Measurements from ENCODE around the gene SDK1.
"Not testable (repeated sequence)": the region's sequence is repeated elsewhere in the genome, so short reads cannot be mapped to it uniquely, and the experiment has no call there.

Gene SDK1

DNA sequence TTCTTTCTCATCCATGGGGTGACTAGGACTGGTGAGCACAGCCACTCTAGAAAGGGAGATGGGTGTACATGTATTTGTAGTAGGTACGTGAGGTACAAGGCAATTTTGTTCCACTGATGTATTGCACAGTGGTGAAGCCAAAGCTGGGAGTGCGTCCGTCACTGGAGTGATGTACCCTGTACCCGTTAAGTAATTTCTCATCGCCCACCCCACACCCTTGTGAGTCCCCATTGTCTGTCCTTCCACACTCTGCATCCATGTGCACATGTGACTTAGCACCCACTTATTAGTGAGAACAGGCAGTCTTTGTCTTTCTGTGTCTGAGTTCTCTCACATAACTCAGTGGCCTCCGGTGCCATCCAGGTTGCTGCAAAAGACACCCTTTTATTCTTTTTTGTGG is 658.3 kb downstream of the SDK1 start:
- no peak overlapping the region for H3K4me3 ChIP-seq (ENCODE audit: low read depth, low read length)
- TF ChIP-seq, protein P1, sequence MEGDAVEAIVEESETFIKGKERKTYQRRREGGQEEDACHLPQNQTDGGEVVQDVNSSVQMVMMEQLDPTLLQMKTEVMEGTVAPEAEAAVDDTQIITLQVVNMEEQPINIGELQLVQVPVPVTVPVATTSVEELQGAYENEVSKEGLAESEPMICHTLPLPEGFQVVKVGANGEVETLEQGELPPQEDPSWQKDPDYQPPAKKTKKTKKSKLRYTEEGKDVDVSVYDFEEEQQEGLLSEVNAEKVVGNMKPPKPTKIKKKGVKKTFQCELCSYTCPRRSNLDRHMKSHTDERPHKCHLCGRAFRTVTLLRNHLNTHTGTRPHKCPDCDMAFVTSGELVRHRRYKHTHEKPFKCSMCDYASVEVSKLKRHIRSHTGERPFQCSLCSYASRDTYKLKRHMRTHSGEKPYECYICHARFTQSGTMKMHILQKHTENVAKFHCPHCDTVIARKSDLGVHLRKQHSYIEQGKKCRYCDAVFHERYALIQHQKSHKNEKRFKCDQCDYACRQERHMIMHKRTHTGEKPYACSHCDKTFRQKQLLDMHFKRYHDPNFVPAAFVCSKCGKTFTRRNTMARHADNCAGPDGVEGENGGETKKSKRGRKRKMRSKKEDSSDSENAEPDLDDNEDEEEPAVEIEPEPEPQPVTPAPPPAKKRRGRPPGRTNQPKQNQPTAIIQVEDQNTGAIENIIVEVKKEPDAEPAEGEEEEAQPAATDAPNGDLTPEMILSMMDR (IDR thresholded peaks at IDR 0.05; ENCODE audit: low read depth, low read length): no peak

DNA sequence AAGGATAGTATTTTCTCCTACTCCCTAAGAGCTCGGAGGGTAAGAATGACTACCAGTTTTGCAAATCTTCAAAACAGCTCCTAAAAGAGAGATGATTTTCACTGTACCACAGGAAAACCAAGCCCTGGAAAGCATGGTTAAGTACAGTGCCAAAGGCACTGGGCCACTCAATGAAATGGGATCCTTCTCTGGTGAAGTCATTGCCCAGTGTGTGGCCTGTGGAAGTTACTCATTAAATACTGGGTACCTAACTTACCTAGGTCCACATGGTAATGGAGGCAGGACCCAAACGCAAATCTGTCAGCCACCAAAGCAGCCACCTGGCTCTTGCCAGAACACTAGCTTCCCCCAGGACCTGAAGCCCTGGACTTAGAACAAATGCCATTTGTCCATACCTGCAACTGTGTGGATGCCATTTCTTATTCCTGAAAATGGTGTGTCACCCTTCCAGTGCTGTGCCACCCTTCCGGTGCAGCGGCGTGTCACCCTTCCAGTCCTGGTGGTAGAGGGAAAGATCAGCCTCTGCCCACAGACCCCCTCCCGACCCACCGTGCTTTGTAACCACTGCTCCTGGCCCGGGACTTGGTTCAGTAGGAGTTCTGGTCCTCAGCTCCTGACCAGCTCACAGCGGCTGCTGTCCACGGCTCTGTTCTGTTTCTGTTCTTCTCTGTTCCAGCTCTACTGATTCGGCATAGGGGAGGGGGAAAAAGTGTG is 659.2 kb downstream of the SDK1 start:
- TF ChIP-seq, protein P1 (IDR thresholded peaks at IDR 0.05; ENCODE audit: low read depth, low read length): no peak
- no peak overlapping the region for H3K4me3 ChIP-seq (ENCODE audit: low read depth, low read length)

DNA sequence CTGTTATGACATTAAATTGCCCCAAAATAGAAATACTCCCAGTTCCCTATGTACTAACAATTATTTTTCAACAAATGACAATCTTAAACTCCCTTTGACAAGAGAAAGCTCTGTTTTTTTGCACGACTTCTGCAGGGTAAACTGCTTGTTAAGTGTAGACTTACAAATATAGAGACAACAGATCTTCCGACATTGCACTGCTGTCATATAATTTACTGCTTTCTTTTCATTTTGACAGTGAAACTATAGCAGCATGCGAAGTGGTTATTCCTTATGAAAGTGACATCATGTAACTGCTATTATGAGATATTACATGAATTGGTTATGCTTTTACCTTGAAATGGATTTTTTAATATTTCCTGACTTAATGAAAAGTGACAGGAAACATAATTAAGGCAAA is 659.9 kb downstream of the SDK1 start:
- H3K4me3 ChIP-seq (ENCODE audit: low read depth, low read length): no peak overlapping the region
- TF ChIP-seq, protein P1 (IDR thresholded peaks at IDR 0.05; ENCODE audit: low read depth, low read length): no peak

DNA sequence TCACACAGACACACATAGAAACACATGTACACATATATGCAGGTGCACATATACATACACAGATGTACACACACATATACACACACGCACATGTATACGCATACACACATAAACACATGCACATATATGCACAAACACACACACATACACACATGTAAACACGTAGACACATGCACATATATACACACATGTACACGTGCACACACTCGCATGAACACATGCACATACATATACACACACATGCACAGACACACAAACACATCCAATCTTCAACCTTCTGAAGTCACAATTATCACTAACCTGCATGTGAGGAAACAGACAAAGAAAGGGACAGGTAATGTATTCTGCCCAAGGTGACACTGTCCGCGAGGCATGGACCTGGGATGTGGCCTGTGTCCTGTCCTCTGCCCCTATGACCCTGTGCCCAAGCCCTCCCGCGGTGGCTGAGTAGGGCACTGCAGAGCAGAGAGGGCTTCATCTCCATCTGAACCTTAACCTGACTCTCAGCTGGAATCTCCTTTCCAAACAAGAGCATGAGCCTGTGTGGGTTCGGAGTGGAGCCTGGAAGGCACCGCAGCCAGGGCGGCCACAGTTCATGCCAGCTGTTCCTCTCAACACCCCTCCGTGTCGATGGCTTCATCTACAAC is 660.9 kb downstream of the SDK1 start:
- TF ChIP-seq, protein P1 (IDR thresholded peaks at IDR 0.05; ENCODE audit: low read depth, low read length): no peak
- no peak overlapping the region for H3K4me3 ChIP-seq (ENCODE audit: low read depth, low read length)

DNA sequence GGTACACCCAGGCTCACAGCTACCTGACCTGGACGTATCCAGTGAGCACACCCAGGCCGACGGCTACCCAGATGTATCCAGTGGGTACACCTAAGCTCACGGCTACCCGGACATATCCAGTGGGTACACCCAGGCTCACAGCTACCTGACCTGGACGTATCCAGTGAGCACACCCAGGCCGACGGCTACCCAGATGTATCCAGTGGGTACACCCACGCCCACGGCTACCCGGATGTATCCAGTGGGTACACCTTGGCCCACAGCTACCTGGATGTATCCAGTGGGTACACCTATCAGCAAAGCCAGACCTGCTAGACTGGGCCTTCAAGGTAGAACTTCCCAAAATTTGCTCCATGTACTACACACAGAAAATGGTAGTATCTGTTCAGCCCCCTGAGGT is 662.7 kb downstream of the SDK1 start:
- H3K4me3 ChIP-seq (ENCODE audit: low read depth, low read length): not testable (repeated sequence)

DNA sequence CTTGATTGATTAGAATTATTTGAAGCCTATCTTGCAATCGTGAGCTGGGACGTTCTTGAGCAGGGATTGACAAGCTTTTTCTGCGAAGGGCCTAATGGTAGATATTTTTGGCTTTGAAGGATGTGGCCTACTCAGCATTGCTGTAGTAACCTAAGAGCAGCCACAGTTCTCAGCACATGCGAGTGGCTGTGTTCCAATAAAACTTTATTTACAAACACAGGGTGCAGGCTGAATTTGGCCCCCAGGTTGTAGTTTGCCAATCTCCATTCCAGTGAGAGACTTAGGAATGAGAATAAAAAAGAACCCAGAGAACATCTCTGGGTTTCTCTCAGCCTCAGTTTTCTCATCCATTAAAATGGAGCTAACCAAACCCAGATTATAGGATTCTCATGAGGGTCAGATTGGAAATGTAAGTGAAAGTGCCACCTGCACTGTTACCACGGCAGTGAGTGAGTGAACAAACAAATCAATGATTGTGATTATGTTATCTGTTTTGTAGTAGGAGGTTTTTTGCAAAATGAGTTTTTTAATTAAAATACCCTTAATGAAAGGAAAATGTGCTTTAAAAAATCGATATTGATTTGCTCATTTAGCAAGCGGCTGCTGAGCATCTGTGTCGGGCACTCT is 664.0 kb downstream of the SDK1 start:
- no peak overlapping the region for H3K4me3 ChIP-seq (ENCODE audit: low read depth, low read length)
- TF ChIP-seq, protein P1 (IDR thresholded peaks at IDR 0.05; ENCODE audit: low read depth, low read length): no peak

DNA sequence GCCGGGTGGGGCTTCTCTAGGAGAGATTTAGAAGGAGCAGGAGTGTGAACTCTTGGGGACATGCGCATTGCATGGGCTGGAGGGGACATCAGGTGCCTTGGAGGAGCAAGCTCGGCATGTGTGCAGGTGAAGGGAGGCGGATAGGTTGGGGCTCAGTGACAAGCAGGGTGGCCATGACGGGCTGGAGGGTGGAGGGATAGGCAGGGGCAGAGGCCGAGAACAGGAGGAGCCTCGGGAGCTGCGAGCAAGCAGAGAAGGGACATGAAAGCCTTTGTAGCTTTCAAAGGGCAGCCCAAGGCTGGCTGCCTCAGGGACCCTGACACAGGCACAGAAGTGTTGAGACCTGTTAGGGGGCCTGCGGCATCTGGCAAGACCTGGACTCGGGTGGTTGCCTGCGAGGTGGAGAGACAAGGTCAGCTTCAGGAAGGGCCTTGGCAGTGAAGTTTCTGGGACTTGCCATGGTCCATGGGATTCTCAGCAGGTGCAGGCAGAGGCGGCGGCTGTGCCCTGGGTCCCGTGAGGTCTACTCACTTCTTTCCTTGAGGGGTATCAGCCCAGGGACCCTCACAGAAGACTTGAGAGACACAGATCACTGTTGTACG is 664.8 kb downstream of the SDK1 start:
- TF ChIP-seq, protein P1 (IDR thresholded peaks at IDR 0.05; ENCODE audit: low read depth, low read length): no peak
- no peak overlapping the region for H3K4me3 ChIP-seq (ENCODE audit: low read depth, low read length)

All from WI38 (cell line).